Parathyroid adenoma (tissue), 2 donors: ENCODE data around the gene B4GALT2.

ENCODE experiments used
- H2AFZ ChIP-seq: fragments of 300-600 bp; sonication (generic); one replicate; pipeline ENCODE4 v1.7.0; 2017; ENCODE audit warnings: antibody characterized with exemption, mild to moderate bottlenecking
- H3K27ac ChIP-seq: fragments of 300-600 bp; sonication (generic); one replicate; pipeline ENCODE4 v1.7.0; 2017
- H3K27me3 ChIP-seq: fragments of 300-600 bp; sonication (generic); one replicate; pipeline ENCODE4 v1.7.0; 2017; ENCODE audit warnings: low read length; ENCODE audit not compliant: control insufficient read depth, insufficient read depth
- H3K36me3 ChIP-seq: fragments of 300-600 bp; sonication (generic); one replicate; pipeline ENCODE4 v1.7.0; 2017; ENCODE audit warnings: low read length; ENCODE audit not compliant: control insufficient read depth, insufficient read depth
- H3K4me1 ChIP-seq: fragments of 300-600 bp; sonication (generic); one replicate; pipeline ENCODE4 v1.7.0; 2017; ENCODE audit warnings: control low read depth
- H3K4me2 ChIP-seq: fragments of 300-600 bp; sonication (generic); one replicate; pipeline ENCODE4 v1.7.0; 2017; ENCODE audit warnings: low read length
- H3K4me3 ChIP-seq: fragments of 300-600 bp; sonication (generic); one replicate; pipeline ENCODE4 v1.7.0; 2017; ENCODE audit warnings: low read depth, low read length
- H3K79me2 ChIP-seq: fragments of 300-600 bp; sonication (generic); one replicate; pipeline ENCODE4 v1.7.0; 2017; ENCODE audit warnings: control low read depth
- H3K9ac ChIP-seq: fragments of 300-600 bp; sonication (generic); one replicate; pipeline ENCODE4 v1.7.0; 2017; ENCODE audit warnings: mild to moderate bottlenecking
- H3K9me3 ChIP-seq: fragments of 300-600 bp; sonication (generic); one replicate; pipeline ENCODE4 v1.7.0; 2017; ENCODE audit warnings: low read length; ENCODE audit not compliant: control insufficient read depth
- CTCF ChIP-seq: fragments of 300-600 bp; sonication (generic); IDR thresholded peaks from one replicate; pipeline ENCODE4 v1.7.0; 2017; ENCODE audit warnings: antibody characterized with exemption, mild to moderate bottlenecking
- donor health status: primary hyperparathyroidism.

The B4GALT2 gene

GRCh38 chr1:43970911-43971310 lies 8.1 kb upstream of the B4GALT2 start:
- H3K36me3 ChIP-seq: no peaks in the 10 kb centered on the region
- H3K4me3 ChIP-seq: no peak overlapping the region
- H3K4me2 ChIP-seq: no peak overlapping the region
- peaks cover 7% of the 10 kb centered on the region for H3K4me1 ChIP-seq
- no peak for TF ChIP-seq CTCF
- no peaks in the 10 kb centered on the region for H3K9me3 ChIP-seq
- no peaks in the 10 kb centered on the region for H3K27me3 ChIP-seq
- no peak overlapping the region for H3K9ac ChIP-seq
- no peak overlapping the region for H2AFZ ChIP-seq
- H3K27ac ChIP-seq: no peak overlapping the region
- H3K79me2 ChIP-seq: no peaks in the 10 kb centered on the region

GRCh38 chr1:43971336-43971980 lies 7.6 kb upstream of the B4GALT2 start:
- Histone ChIP-seq H3K27ac (no peak overlapping the region), H3K4me2 (no peak overlapping the region), H3K36me3 (no peaks in the 10 kb centered on the region), H3K9ac (no peak overlapping the region), H3K4me3 (no peak overlapping the region), H2AFZ (no peak overlapping the region), H3K79me2 (no peaks in the 10 kb centered on the region), H3K27me3 (no peaks in the 10 kb centered on the region), H3K4me1 (peaks cover 7% of the 10 kb centered on the region), H3K9me3 (no peaks in the 10 kb centered on the region)
- TF ChIP-seq CTCF: no peak

GRCh38 chr1:43973981-43974442 lies 5.0 kb upstream of the B4GALT2 start:
- Histone ChIP-seq H3K4me2 (peak overlapping the region; percentile 85), H3K79me2 (no peaks in the 10 kb centered on the region), H3K27me3 (no peaks in the 10 kb centered on the region), H3K9ac (no peak overlapping the region), H2AFZ (peak overlapping the region; percentile 88), H3K4me1 (peaks cover 7% of the 10 kb centered on the region), H3K9me3 (no peaks in the 10 kb centered on the region), H3K4me3 (peak overlapping the region; percentile 95), H3K36me3 (no peaks in the 10 kb centered on the region), H3K27ac (peak overlapping the region; percentile 95)
- TF ChIP-seq CTCF: no peak

- Histone ChIP-seq H3K27ac (peak within 1 kb of the TSS; percentile 95), H3K79me2 (no peaks in the 10 kb centered on the region), H3K27me3 (no peaks in the 10 kb centered on the region), H2AFZ (peak within 1 kb of the TSS; percentile 88), H3K4me1 (peaks cover 7% of the 10 kb centered on the region), H3K36me3 (no peaks in the 10 kb centered on the region), H3K4me2 (peak within 1 kb of the TSS; percentile 85), H3K4me3 (peak within 1 kb of the TSS; percentile 95), H3K9ac (peak within 1 kb of the TSS; percentile 89), H3K9me3 (no peaks in the 10 kb centered on the region)
- no peak for TF ChIP-seq CTCF
Observed at GRCh38 chr1:43974443-43975248, 4.4 kb upstream of the B4GALT2 start, which contains the start of gene ATP6V0B. Gene ATP6V0B (plus strand): TSS chr1:43974960. CDS start chr1:43975041, 81 bp downstream.
